OCI-LY7 (cell line): ENCODE measurements around the gene MAP2K5. TPM values are rescaled to one million over a fixed set of nuclear protein-coding genes. Genes with fewer than 3 reads are reported as not detected.

Experiments
- BruUV-seq: library from RNA; stranded (reverse); fragments of 400-500 nt; replicated peaks from 2 replicates; lab custom pipeline; 2021; lab: Mats Ljungman, UMichigan
- CTCF ChIA-PET: fragments of 300-600 bp; sonication (Branson Sonifier 250); formaldehyde crosslinking; loops from one replicate; lab custom pipeline; 2022; ENCODE audit warnings: antibody characterized with exemption; ENCODE audit not compliant: unreplicated experiment; lab: Charles Lee
- POLR2A ChIA-PET: fragments of 300-600 bp; sonication (Branson Sonifier 250); formaldehyde crosslinking; loops from one replicate; lab custom pipeline; 2022; ENCODE audit warnings: antibody characterized with exemption; lab: Charles Lee
- DNase-seq: peaks from one replicate; pipeline ENCODE4 v3.0.0-alpha.2; 2015; ENCODE audit warnings: low spot score
- H2AFZ ChIP-seq: fragments of 200-600 bp; sonication (generic), shearing (Covaris generic); 2 replicates; pipeline ENCODE4 v1.6.1; 2014; ENCODE audit warnings: mild to moderate bottlenecking, antibody characterized with exemption, low read length, moderate library complexity
- H3K27ac ChIP-seq: fragments of 200-600 bp; sonication (generic); 2 replicates; pipeline ENCODE4 v1.5.1; 2014; ENCODE audit warnings: mixed run types, low read depth, mild to moderate bottlenecking, moderate library complexity, low read length, inconsistent platforms; ENCODE audit not compliant: poor library complexity, severe bottlenecking
- H3K36me3 ChIP-seq: fragments of 200-600 bp; sonication (generic); 2 replicates; pipeline ENCODE4 v1.6.1; 2014; ENCODE audit warnings: mild to moderate bottlenecking, antibody characterized with exemption, low read length, moderate library complexity, mixed read lengths; ENCODE audit not compliant: insufficient read depth
- H3K4me1 ChIP-seq: fragments of 200-600 bp; sonication (generic); 2 replicates; pipeline ENCODE4 v1.5.1; 2014; ENCODE audit warnings: mild to moderate bottlenecking, low read length; ENCODE audit not compliant: insufficient read depth, poor library complexity, severe bottlenecking
- H3K4me2 ChIP-seq: fragments of 200-600 bp; sonication (generic); 2 replicates; pipeline ENCODE4 v1.6.1; 2014; ENCODE audit warnings: mild to moderate bottlenecking, low read length
- H3K4me3 ChIP-seq: fragments of 200-600 bp; sonication (generic); 2 replicates; pipeline ENCODE4 v1.5.1; 2014; ENCODE audit warnings: mild to moderate bottlenecking, low read depth, low read length; ENCODE audit not compliant: poor library complexity, severe bottlenecking
- H3K79me2 ChIP-seq: fragments of 200-600 bp; sonication (generic); 2 replicates; pipeline ENCODE4 v1.6.1; 2016; ENCODE audit warnings: low read depth, mild to moderate bottlenecking, low read length, moderate library complexity, mixed read lengths; ENCODE audit not compliant: insufficient read depth
- H3K9me2 ChIP-seq: fragments of 200-600 bp; sonication (generic); 2 replicates; pipeline ENCODE4 v1.6.1; 2016; ENCODE audit warnings: mild to moderate bottlenecking, low read length, mixed read lengths; ENCODE audit not compliant: insufficient read depth
- H3K9me3 ChIP-seq: fragments of 200-600 bp; sonication (generic); 2 replicates; pipeline ENCODE4 v1.6.1; 2014; ENCODE audit warnings: mild to moderate bottlenecking, mixed run types, low read length, mixed read lengths
- H4K20me1 ChIP-seq: fragments of 200-600 bp; sonication (generic); 2 replicates; pipeline ENCODE4 v1.6.1; 2014; ENCODE audit warnings: mild to moderate bottlenecking, antibody characterized with exemption, low read length, moderate library complexity, mixed read lengths; ENCODE audit not compliant: insufficient read depth
- EZH2phosphoT487 ChIP-seq: fragments of 200-600 bp; sonication (generic); IDR thresholded peaks from 2 replicates; pipeline ENCODE4 v1.6.1; 2018; ENCODE audit warnings: low read depth, borderline replicate concordance, mild to moderate bottlenecking, mixed run types, antibody characterized with exemption, low read length, moderate library complexity, mixed read lengths
- intact Hi-C: fragments of 100-400 bp; cut with micrococcal nuclease; formaldehyde crosslinking; loops from one replicate; pipeline ENCODE4 v1.10.0; 2022; ENCODE audit not compliant: unreplicated experiment
- total RNA-seq, 2 experiments: library from RNA; depleted of rRNA in 1 of 2; stranded (reverse); fragments of >200 nt in 1 of 2; shearing (Covaris generic) in 1 of 2; gene quantifications; 2 replicates each; pipeline ENCODE4 v1.2.3, GENCODE V29; 2014 to 2022
- TF ChIP-seq, protein P1 (sequence below): fragments of 200-600 bp; sonication (generic); conservative IDR thresholded peaks from 2 replicates; pipeline ENCODE4 v1.5.1; 2014; ENCODE audit warnings: mild to moderate bottlenecking, antibody characterized with exemption, low read length, moderate library complexity, mixed read lengths

MAP2K5 gene
- total RNA-seq, 2 experiments from 2014 or later: 10.2 to 35.0 TPM

DNA sequence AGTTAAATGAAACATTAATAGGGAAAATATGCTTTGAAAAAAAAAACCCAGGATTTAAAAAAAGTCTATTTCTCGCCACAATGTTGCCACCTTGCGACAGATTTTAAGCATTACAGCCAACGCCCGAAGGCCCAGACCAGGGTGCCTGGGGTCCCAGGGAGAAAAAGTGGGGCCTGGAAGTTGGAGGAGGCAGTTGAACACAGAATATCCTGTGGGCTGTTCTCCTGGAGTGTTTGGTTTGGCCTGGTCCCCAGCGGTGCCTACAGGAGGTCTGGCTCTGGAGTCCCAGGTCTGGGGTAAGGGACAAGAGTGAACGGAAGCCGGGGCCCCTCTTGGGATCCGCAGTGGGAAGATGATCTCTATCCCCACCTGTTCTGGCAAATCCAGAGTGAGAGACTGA lies 294.0 kb downstream of the MAP2K5 start:
- Histone ChIP-seq H3K27ac (no peak overlapping the region), H3K79me2 (no peaks in the 10 kb centered on the region), H3K4me2 (peak overlapping the region; percentile 63; the same call in 1 of the 2 replicates), H3K4me3 (no peak overlapping the region), H2AFZ (peak overlapping the region; percentile 22; the same call in 1 of the 2 replicates), H4K20me1 (no peaks in the 10 kb centered on the region), H3K36me3 (no peaks in the 10 kb centered on the region), H3K9me3 (no peaks in the 10 kb centered on the region), H3K4me1 (peaks cover 73% of the 10 kb centered on the region), H3K9me2 (no peaks in the 10 kb centered on the region)
- POLR2A ChIA-PET: interaction anchor here (0.7 to 2.1 kb wide), 5 partner anchors 16 to 266 kb away, joined by 3 to 6 read pairs (median 3); no protein-coding TSS in a partner anchor
- TF ChIP-seq, protein P1, sequence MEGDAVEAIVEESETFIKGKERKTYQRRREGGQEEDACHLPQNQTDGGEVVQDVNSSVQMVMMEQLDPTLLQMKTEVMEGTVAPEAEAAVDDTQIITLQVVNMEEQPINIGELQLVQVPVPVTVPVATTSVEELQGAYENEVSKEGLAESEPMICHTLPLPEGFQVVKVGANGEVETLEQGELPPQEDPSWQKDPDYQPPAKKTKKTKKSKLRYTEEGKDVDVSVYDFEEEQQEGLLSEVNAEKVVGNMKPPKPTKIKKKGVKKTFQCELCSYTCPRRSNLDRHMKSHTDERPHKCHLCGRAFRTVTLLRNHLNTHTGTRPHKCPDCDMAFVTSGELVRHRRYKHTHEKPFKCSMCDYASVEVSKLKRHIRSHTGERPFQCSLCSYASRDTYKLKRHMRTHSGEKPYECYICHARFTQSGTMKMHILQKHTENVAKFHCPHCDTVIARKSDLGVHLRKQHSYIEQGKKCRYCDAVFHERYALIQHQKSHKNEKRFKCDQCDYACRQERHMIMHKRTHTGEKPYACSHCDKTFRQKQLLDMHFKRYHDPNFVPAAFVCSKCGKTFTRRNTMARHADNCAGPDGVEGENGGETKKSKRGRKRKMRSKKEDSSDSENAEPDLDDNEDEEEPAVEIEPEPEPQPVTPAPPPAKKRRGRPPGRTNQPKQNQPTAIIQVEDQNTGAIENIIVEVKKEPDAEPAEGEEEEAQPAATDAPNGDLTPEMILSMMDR: peak; percentile 97
- no peak for TF ChIP-seq EZH2phosphoT487
- CTCF ChIA-PET: no interaction called here
- no TSS peak for BruUV-seq
- intact Hi-C loops: loop anchor here (1.0 to 5.0 kb wide), 4 partner anchors 294 to 890 kb away; partner anchors contain the start of genes C15orf61 and MAP2K5
- DNase-seq: peak; percentile 73

DNA sequence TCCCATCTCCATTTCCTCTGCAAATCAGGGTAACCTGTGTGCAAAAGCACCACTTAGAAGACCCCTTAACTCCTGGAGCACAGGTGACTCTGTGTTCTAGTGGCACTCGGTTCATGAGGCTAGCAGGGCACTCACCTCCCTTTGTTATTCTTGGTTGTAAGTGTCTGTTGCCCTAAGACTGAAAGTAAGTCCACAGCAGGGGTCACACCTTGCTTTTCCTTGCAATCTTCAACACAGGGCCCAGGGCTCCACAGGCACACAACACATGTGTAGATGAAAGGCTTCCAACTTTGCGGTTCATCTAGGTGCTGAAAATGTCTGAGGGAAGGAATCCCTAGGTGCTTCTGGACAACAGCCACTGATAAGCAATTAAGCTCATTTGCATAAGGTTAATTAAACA lies 294.5 kb downstream of the MAP2K5 start:
- H3K9me3 ChIP-seq: no peaks in the 10 kb centered on the region
- H3K9me2 ChIP-seq: no peaks in the 10 kb centered on the region
- no peaks in the 10 kb centered on the region for H3K36me3 ChIP-seq
- intact Hi-C loops: loop anchor here (1.0 to 5.0 kb wide), 4 partner anchors 295 to 890 kb away; partner anchors contain the start of genes C15orf61 and MAP2K5
- no peak overlapping the region for H3K27ac ChIP-seq
- peaks cover 77% of the 10 kb centered on the region for H3K4me1 ChIP-seq
- ChIA-PET CTCF (no interaction called here), POLR2A (interaction anchor here (1.6 to 2.1 kb wide), 2 partner anchors 53 to 56 kb away, joined by 3 to 6 read pairs; no protein-coding TSS in a partner anchor)
- H3K4me2 ChIP-seq: peak overlapping the region; percentile 25
- H3K79me2 ChIP-seq: no peaks in the 10 kb centered on the region
- H3K4me3 ChIP-seq: no peak overlapping the region
- no peak for DNase-seq
- H4K20me1 ChIP-seq: no peaks in the 10 kb centered on the region
- H2AFZ ChIP-seq: peak overlapping the region; percentile 22; the same call in 1 of the 2 replicates
- no TSS peak for BruUV-seq
- TF ChIP-seq EZH2phosphoT487: no peak
- TF ChIP-seq, protein P1: no peak

DNA sequence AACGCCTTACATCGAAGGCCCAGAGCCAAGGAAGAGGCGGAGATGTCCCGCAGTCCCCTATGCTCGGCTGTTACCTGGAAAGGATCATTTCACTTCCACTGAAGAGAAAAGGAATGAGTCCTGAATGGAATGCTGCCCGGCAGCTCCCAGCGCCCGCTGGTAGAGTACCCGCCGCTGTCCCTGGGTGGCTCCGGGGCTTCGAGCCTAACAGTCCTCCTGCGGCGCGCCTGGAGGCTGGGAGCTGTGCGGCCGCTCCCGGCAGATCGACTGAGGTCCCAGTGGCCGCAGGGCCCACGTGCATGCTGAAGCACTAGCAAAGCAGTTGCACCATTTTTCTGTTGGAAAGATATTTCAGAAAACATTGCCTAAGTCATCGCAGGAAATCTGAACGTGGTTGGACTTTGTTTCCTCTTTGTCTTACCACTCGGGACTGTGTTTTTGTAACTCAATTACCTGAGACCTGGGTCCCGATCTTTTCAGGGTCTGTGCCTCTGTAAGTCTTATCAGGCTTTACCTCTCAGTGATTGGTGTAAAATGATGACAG lies 296.4 kb downstream of the MAP2K5 start:
- no peak for TF ChIP-seq EZH2phosphoT487
- TF ChIP-seq, protein P1: no peak
- ChIA-PET CTCF (no interaction called here), POLR2A (interaction anchor here (0.7 to 1.0 kb wide), 2 partner anchors 53 to 381 kb away, joined by 3 to 4 read pairs; no protein-coding TSS in a partner anchor)
- no peaks in the 10 kb centered on the region for H3K9me2 ChIP-seq
- H3K79me2 ChIP-seq: no peaks in the 10 kb centered on the region
- H2AFZ ChIP-seq: peak overlapping the region; percentile 96; the same call in 1 of the 2 replicates
- H3K36me3 ChIP-seq: no peaks in the 10 kb centered on the region
- H4K20me1 ChIP-seq: no peaks in the 10 kb centered on the region
- intact Hi-C loops: loop anchor here (5.0 kb wide), 2 partner anchors 297 to 317 kb away; partner anchors contain the start of genes C15orf61 and MAP2K5
- no peak for DNase-seq
- H3K27ac ChIP-seq: peak overlapping the region; percentile 86
- H3K4me2 ChIP-seq: peak overlapping the region; percentile 92
- no TSS peak for BruUV-seq
- peak overlapping the region; percentile 73 for H3K4me3 ChIP-seq
- H3K4me1 ChIP-seq: peaks cover 71% of the 10 kb centered on the region
- H3K9me3 ChIP-seq: no peaks in the 10 kb centered on the region
